ENCODE data around the gene ADCY3.
A peak's percentile ranks its signal among the peaks of the same experiment; 100 is the strongest.

ADCY3 gene

GRCh38 chr2:24899361-24899910, 20.6 kb downstream of the ADCY3 start:
- DNase-seq: no peak

- DNase-seq: no peak
Observed at GRCh38 chr2:24898122-24899109, 21.6 kb downstream of the ADCY3 start.

GRCh38 chr2:24894750-24895149, 25.3 kb downstream of the ADCY3 start:
- DNase-seq: no peak

GRCh38 chr2:24893934-24894333, 26.1 kb downstream of the ADCY3 start:
- no peak for DNase-seq

GRCh38 chr2:24892928-24893327, 27.1 kb downstream of the ADCY3 start:
- DNase-seq: no peak

GRCh38 chr2:24891201-24891600, 28.8 kb downstream of the ADCY3 start:
- no peak for DNase-seq

- no peak for DNase-seq
Observed at GRCh38 chr2:24889221-24889620, 30.8 kb downstream of the ADCY3 start.

GRCh38 chr2:24888177-24888576, 31.9 kb downstream of the ADCY3 start:
- no peak for DNase-seq

- no peak for DNase-seq
Observed at GRCh38 chr2:24887307-24887874, 32.6 kb downstream of the ADCY3 start.

GRCh38 chr2:24886691-24887304, 33.2 kb downstream of the ADCY3 start:
- peak; percentile 32 to 93 for DNase-seq

- DNase-seq: no peak
Observed at GRCh38 chr2:24886126-24886501, 33.9 kb downstream of the ADCY3 start.

GRCh38 chr2:24885221-24886125, 34.6 kb downstream of the ADCY3 start:
- no peak for DNase-seq

- DNase-seq: no peak
Observed at GRCh38 chr2:24883946-24884345, 36.1 kb downstream of the ADCY3 start.

GRCh38 chr2:24881623-24882022, 38.4 kb downstream of the ADCY3 start:
- no peak for DNase-seq

GRCh38 chr2:24881158-24881557, 38.9 kb downstream of the ADCY3 start:
- DNase-seq: no peak

GRCh38 chr2:24878341-24878740, 41.7 kb downstream of the ADCY3 start:
- no peak for DNase-seq

GRCh38 chr2:24877646-24878045, 42.4 kb downstream of the ADCY3 start:
- DNase-seq: no peak

- DNase-seq: no peak
Observed at GRCh38 chr2:24877067-24877466, 43.0 kb downstream of the ADCY3 start.

GRCh38 chr2:24875901-24876300, 44.1 kb downstream of the ADCY3 start:
- no peak for DNase-seq

- DNase-seq: no peak
Observed at GRCh38 chr2:24875272-24875671, 44.8 kb downstream of the ADCY3 start.

- no peak for DNase-seq
Observed at GRCh38 chr2:24874035-24874434, 46.0 kb downstream of the ADCY3 start.

- no peak for DNase-seq
Observed at GRCh38 chr2:24873619-24874018, 46.4 kb downstream of the ADCY3 start.

All from bone marrow (tissue), 2 donors.